IPS-NIHi11 (cell line): ENCODE data around the gene SCGB3A1.
A peak's percentile ranks its signal among the peaks of the same experiment; 100 is the strongest.

Source experiments
- DNase-seq: peaks from one replicate; pipeline ENCODE4 v3.0.0; 2012; ENCODE audit warnings: mixed read lengths, low spot score

SCGB3A1 gene

DNA sequence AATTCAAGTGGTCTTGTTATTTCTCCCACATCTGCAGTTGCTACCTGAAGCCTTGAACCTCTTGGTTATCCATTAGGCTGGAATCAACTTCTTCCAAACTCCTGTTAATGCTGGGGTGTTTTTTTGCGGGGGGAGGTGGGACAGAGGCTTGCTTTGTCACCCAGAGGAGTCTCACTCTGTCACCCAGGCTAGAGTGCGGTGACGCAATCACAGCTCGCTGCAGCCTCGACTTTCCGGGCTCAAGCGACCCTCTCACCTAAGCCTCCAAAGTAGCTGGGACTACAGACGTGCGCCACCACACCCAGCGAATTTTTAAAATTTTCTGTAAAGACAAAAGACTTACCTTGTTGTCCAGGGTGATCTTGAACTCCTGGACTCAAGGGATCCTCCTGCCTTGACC is 4.4 kb downstream of the SCGB3A1 start:
- no peak for DNase-seq

DNA sequence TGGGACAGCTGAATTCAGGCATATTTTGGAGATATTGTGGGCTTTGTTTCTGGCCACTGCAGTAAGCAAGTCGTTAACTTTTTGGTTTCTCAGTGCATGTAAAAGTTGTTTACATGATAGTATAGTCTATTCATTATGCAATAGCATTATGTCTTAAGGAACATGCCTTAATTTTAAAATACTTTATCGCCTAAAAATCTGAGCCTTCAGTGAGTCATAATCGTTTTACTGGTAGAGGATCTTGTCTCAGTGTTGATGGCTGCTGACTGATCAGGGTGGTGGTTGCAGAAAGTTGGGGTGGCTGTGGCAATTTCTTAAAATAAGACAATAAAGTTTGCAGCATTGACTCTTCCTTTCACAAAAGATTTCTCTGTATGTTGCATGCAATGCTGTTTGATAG is 5.1 kb downstream of the SCGB3A1 start:
- no peak for DNase-seq

DNA sequence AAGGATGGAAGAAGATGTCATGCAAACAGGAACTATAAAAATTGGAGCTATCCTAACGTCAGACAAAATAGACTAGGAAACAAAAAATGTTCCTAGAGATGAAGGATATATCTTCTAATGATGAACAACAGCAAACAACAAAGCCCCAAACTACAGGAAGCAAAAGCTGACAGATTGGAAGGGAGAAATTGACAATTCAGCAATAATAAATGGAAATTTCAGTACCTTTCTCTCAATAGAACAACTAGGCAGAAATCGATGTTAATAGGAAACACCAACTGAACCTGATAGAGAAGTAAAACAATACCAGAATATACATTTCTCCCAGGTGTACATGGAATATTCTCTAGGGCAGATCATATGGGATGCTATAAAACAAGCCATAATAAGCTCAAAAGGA is 7.6 kb downstream of the SCGB3A1 start:
- DNase-seq: no peak

DNA sequence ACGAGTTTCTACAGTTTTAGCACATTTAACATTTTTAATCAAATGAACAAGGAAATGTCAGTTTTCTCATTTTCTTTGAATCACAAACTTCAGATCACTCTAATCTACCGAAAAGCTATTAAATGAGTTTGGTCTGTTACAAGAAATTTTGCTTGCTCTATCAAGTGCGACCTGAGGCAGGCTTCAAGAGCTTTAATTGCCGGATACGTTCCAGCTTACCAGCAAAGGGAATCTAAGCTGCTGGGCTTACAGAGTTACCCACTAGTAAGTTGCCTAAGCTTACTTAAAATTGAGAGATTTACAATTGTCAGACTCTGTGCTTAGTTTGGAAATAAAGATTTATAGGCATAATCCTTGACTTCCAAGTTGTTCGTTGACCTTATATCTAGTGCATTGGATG is 10.6 kb downstream of the SCGB3A1 start:
- DNase-seq: no peak

DNA sequence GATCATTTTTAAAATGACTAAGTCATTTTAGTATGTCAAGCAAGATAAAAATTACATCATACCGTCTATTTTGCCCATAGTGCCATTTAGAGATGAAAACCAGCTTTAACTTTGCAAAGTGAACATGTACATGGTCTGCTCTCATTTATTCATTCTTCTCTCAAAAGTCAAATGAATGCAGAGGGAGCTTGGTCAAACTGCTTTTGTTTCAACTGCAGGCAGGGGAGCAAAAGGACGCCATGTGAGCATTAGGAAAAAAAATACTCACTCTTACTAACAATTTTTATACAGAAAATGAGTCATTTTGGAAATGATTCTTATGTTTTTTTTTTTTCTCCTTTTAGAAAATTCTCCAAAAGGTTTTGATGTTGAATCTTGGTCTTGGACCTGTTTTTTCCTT is 15.7 kb downstream of the SCGB3A1 start:
- DNase-seq: no peak

DNA sequence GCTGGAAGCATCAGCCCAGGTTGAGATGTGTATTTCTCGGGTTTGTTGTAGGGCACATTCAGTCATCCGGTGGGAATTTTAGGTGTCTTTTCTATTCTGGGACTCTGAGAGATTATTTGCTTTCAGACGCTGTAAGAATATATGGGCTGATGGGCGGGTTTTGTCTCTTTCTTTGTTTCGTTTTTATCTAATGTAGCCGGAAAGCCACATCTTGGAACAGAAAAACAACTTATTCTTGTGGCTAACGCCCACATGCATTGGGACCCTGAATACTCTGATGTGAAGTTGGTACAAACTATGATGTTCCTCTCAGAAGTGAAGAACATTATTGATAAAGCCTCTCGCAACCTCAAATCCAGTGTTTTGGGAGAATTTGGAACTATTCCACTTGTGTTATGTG is 22.4 kb downstream of the SCGB3A1 start:
- DNase-seq: no peak

DNA sequence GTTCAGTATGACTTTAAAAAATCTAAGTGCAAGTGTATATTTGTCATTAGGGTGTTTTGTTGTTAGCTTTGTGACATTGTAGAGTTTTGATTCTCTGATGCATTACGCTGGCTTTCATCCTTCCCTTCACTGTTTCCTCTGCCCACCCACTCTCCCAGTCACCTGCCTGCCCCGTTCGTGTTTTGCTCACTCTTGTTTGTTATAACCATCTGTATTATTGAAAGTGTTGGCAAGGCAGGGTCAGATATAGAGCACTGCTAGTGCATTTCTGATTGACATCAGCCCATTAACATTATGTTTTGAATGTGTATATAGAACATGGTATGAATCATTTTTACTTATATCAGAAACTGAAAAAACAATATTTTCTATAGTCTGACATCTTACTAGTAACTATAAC is 27.3 kb downstream of the SCGB3A1 start:
- no peak for DNase-seq

DNA sequence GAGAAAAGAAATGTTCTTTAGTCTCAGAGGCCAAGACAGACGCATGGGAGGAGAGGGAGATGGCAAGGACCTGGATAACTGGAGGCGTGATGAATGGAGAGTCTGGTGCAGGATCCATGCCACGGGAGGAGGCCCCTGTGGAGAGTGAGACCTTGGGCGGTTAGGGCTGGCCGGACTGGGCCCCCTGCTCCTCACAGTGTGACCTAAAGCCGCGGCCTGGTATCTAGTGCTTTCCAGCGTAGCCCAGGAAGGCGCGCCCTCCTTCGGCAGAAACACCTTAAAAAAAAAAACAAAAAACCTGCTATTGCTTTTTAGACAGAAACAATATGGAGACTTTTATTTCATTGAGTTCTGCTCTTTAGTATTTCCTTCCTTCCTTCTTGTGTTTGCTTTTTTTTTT is 33.1 kb downstream of the SCGB3A1 start:
- peak; percentile 11 for DNase-seq

DNA sequence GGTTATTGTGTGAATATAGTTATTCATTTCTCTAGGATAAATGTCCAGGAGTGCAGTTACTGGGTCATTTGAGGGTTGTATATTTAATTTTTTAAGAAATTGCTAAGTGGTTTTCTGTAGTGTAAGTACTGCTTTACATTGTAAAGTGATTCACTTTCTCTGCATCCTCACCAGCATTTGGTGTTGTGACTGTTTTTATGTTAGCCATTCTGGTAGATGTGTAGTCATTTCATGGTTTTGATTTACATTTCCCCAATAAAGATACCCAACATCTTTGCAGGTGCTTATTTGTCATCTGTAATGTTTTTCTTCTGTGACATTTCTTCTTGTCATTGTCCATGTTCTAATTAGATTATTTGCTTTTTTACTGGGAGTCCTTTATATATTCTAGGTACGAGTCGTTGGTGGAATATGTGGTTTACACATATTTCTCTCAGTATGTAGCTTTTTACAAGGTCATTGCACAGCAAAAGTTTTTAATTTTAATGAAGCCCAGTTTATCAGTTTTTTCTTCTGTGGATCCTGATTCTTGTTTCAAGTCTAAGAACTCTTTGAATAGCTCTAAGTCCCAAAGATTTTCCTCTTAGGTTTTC is 34.0 kb downstream of the SCGB3A1 start:
- DNase-seq: no peak

DNA sequence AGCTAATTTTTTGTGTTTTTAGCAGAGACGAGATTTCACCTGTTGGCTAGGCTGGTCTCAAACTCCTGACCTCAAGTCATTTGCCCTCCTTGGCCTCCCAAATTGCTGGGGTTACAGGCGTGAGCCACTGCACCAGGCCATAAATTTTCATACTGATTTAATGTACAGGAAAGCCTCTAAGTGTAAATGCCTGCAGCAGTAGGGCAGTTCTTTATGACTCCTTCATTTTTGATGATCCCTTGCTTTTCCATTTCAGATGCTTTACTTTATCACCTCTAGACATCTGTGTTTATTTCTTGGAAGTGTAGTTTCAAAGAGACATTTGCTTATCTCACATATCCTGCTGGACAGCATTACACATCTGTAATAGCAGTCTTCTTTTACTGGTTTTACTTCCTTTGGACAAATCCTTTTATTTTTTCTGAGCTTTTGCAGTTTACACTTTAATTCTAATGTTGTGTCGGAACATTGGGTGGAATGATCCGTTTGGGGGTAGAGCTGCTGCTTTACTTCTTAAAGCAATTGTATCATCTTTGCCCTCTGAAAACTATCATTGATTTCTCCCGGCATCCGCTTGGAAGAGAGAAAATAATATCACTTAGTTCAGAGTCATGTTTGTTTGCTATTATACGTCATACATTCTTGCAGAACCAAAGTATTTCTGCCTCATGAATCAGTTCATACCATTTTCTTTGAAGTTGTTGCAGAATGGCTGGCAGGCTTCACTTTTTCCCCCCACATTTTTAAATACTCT is 36.0 kb downstream of the SCGB3A1 start:
- no peak for DNase-seq

DNA sequence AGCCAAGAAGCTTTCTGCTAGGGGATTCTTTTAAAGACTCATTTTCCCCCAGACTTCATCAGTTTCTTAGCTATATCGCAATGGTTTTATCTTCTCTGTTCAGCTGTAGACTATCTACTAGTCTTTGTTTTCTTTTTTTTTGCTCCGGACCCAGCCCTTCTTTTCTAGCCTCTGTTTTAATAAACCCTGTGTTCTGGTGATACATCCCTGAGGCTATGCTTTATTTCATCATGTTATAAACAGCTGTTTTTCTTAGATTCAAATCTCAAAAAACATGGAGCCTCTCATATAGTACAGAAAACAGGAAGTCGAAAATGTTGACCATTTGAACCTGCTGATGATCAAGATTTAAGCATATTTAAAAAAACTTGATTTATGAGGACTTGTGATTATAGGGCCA is 37.8 kb downstream of the SCGB3A1 start:
- DNase-seq: no peak

DNA sequence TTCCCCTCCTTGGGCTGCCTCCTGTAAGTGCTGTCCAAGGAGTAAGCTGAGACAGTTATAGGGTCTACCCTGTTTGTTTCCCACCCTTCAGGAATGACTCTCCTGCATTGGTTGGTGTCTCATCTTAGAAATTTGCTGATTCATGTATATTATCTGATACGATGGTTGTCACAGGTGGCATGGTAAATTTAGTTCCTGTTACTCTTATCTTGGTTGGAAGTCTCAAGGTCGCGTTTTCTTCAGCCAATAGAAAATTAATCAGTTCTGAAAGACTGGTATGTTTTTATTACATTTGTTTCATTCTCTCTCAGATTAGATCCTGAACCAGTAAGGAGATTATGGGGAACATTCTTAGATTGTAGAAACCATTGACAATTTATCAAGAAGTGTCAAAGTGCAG is 42.7 kb downstream of the SCGB3A1 start:
- DNase-seq: no peak

DNA sequence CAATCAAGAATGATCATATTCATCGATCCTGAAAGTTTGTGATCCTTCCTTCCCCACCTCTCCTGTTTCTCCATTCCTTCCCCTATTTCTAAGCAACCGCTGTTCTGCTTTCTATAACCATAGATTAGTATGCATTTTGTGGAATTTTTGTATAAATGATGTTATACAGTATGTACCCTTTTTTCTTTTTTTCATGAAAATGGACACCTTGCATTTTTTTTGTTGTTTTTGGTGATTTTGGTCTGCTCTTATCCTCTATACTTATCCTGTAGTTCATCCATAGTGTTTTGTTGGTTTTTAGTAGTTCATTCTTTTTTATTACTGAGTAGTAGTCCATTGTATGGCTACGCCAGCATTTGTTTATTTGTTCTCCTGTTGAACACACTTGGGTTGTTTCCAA is 46.1 kb downstream of the SCGB3A1 start:
- no peak for DNase-seq

DNA sequence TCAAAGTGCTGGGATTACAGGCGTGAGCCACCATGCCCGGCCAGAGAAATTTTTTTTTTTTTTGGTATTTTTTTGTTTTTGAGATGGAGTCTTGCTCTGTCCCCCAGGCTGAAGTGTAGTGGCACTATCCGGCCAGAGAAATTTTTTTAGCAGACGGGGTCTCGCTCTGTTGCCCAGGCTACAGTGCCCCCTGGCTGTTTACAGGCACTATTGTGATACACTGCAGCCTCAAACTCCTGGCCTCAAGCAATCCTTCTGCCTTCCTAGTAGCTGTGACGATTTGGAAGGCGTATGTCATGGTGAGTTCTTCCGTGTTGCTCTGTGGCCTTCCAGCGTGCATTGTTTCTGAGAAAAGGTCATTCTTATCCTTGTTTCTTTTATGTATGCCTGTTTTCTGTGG is 49.6 kb downstream of the SCGB3A1 start:
- DNase-seq: no peak
